ENCODE measurements around the gene THRSP. TPM values are rescaled to one million over a fixed set of nuclear protein-coding genes. Genes with fewer than 3 reads are reported as not detected.
A peak's percentile ranks its signal among the peaks of the same experiment; 100 is the strongest.

The THRSP gene
- total and polyA plus RNA-seq, 11 donors = 0.33 to 51.0 (median 3.9) TPM; not detected in 3

DNA sequence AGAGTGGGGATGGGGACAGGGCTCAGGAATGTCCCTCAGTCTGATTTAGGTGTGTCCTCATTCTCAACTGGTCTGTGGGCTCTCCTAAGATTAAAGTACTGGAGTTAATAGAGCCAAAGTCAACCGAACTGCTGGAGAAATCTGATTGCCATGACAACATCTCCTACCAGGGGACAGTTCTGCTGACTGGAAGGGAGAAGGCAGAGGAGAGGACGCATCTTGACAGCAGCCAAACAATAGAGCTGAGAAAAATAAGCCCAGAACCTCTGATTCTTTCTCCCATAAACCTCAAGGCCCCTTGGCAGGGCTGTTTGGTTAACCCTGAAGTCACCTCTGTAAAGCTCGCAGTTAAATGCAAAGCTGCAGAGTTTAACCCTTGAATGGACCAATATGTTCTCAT is 43.4 kb upstream of the THRSP start:
- intact Hi-C loops (cut with DNase I) = no loop called here
- H3K4me3 ChIP-seq = no peak overlapping the region
- DNase-seq = no peak
- H3K36me3 ChIP-seq = no peaks in the 10 kb centered on the region
- whole genome bisulfite sequencing, 4 donors = 38 to 46% (median 40%) methylated on average over 3 of the region's 3 CpGs
- no peak overlapping the region for H3K27ac ChIP-seq
- ATAC-seq = no peak
- H3K9me3 ChIP-seq = no peaks in the 10 kb centered on the region
- H3K27me3 ChIP-seq = peaks cover 0 to 9% (median 0%) of the 10 kb centered on the region in 9 donors
- peaks cover 0 to 8% (median 0%) of the 10 kb centered on the region in 12 donors for H3K4me1 ChIP-seq
- TF ChIP-seq POLR2A (IDR thresholded peaks at IDR 0.05) (no peak), CTCF (IDR thresholded peaks at IDR 0.05) (no peak)

- intact Hi-C loops (cut with DNase I) = no loop called here
- Histone ChIP-seq H3K27ac (no peak overlapping the region), H3K36me3 (no peaks in the 10 kb centered on the region), H3K9me3 (no peaks in the 10 kb centered on the region), H3K4me3 (no peak overlapping the region), H3K4me1 (peaks cover 0 to 8% (median 0%) of the 10 kb centered on the region in 12 donors), H3K27me3 (peaks cover 0 to 9% (median 0%) of the 10 kb centered on the region in 9 donors)
- ATAC-seq (no peak), DNase-seq (no peak)
- TF ChIP-seq CTCF (IDR thresholded peaks at IDR 0.05) (no peak), POLR2A (IDR thresholded peaks at IDR 0.05) (no peak)
- 88 to 92% (median 91%) methylated on average over 6 of the region's 6 CpGs for WGBS, 4 donors
These were observed 42.0 kb upstream of the THRSP start for GRCh38 chr11:78021611-78022010.

- no peak for TF ChIP-seq POLR2A (IDR thresholded peaks at IDR 0.05)
- no peak for TF ChIP-seq CTCF (IDR thresholded peaks at IDR 0.05)
- peak within 1 kb of the TSS in 1 of 12 donors; percentile 47 for H3K27ac ChIP-seq
- WGBS, 4 donors = 16 to 19% (median 17%) methylated on average over 37 of the region's 37 CpGs
- peaks cover 0 to 8% (median 0%) of the 10 kb centered on the region in 12 donors for H3K4me1 ChIP-seq
- H3K4me3 ChIP-seq = peak within 1 kb of the TSS; percentile 17 to 57 (median 47)
- peak in 1 of 5 donors; percentile 33 for DNase-seq
- no peaks in the 10 kb centered on the region for H3K36me3 ChIP-seq
- H3K9me3 ChIP-seq = no peaks in the 10 kb centered on the region
- intact Hi-C loops (cut with DNase I) = no loop called here
- ATAC-seq = peak in 3 of 4 donors; percentile 60 to 75 (median 73)
- H3K27me3 ChIP-seq = peaks cover 0 to 9% (median 0%) of the 10 kb centered on the region in 9 donors
These were observed 41.0 kb upstream of the THRSP start, which contains the start of gene KCTD14 for GRCh38 chr11:78022397-78023396. TSS of gene KCTD14 (minus strand) at chr11:78023276. CDS start at chr11:78023249, 27 bp downstream.

DNA sequence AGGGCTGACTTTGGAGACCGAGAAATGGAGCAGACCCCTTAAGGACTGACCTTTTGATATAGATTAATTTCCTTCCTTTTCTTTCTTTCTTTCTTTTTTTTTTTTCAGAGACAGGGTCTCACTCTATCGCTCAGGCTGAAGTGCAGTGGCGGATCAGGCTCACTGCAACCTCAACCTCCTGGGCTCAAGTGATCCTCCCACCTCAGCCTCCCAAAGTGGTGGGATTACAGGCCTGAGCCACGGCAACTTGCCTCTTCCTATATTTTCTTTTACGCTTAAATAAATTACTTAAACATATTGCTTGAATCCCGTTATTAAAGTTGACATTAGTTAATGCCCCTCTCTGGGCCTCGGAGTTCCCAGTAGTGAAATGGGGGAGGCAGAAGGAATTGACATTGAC is 40.2 kb upstream of the THRSP start:
- Histone ChIP-seq H3K4me1 (peaks cover 0 to 8% (median 0%) of the 10 kb centered on the region in 12 donors), H3K27me3 (peaks cover 0 to 9% (median 0%) of the 10 kb centered on the region in 9 donors), H3K9me3 (no peaks in the 10 kb centered on the region), H3K27ac (peak overlapping the region in 1 of 12 donors; percentile 47), H3K36me3 (no peaks in the 10 kb centered on the region), H3K4me3 (peak overlapping the region in 11 of 12 donors; percentile 17 to 57 (median 47))
- WGBS, 4 donors = 80 to 85% (median 83%) methylated on average over 7 of the region's 7 CpGs
- intact Hi-C loops (cut with DNase I) = no loop called here
- TF ChIP-seq POLR2A (IDR thresholded peaks at IDR 0.05) (no peak), CTCF (IDR thresholded peaks at IDR 0.05) (no peak)
- ATAC-seq (no peak), DNase-seq (no peak)
